HG02970 (cell line): Measurements from ENCODE around the gene EAF1.
"Not testable (repeated sequence)": the region's sequence is repeated elsewhere in the genome, so short reads cannot be mapped to it uniquely, and the experiment has no call there.

Experiments
- ATAC-seq: cut with Tn5 transposase; IDR thresholded peaks from one replicate; pipeline ENCODE4 v1.9.1; 2021; ENCODE audit warnings: mild to moderate bottlenecking, moderate library complexity, moderate number of reproducible peaks; ENCODE audit not compliant: unreplicated experiment, low FRiP score

The EAF1 gene

GRCh38 chr3:15451216-15452113 lies 24.1 kb downstream of the EAF1 start:
- ATAC-seq = no peak

- ATAC-seq = no peak
Observed at GRCh38 chr3:15452156-15452555, 24.8 kb downstream of the EAF1 start.

GRCh38 chr3:15452961-15453360 lies 25.6 kb downstream of the EAF1 start:
- no peak for ATAC-seq

- ATAC-seq = no peak
Observed at GRCh38 chr3:15453501-15453900, 26.1 kb downstream of the EAF1 start.

GRCh38 chr3:15453991-15454625 lies 26.7 kb downstream of the EAF1 start:
- ATAC-seq = no peak

GRCh38 chr3:15454965-15455364 lies 27.6 kb downstream of the EAF1 start:
- ATAC-seq = no peak

GRCh38 chr3:15455756-15456155 lies 28.4 kb downstream of the EAF1 start:
- ATAC-seq = no peak

- ATAC-seq = no peak
Observed at GRCh38 chr3:15456321-15456720, 28.9 kb downstream of the EAF1 start.

- ATAC-seq = not testable (repeated sequence)
Observed at GRCh38 chr3:15456915-15457314, 29.5 kb downstream of the EAF1 start.

GRCh38 chr3:15458212-15458780 lies 30.9 kb downstream of the EAF1 start:
- ATAC-seq = no peak

GRCh38 chr3:15460891-15461531 lies 33.6 kb downstream of the EAF1 start:
- ATAC-seq = no peak

- ATAC-seq = no peak
Observed at GRCh38 chr3:15462451-15462850, 35.1 kb downstream of the EAF1 start.

GRCh38 chr3:15465876-15466585 lies 38.6 kb downstream of the EAF1 start:
- no peak for ATAC-seq

- no peak for ATAC-seq
Observed at GRCh38 chr3:15467227-15468181, 40.1 kb downstream of the EAF1 start.

- no peak for ATAC-seq
Observed at GRCh38 chr3:15470261-15470660, 42.9 kb downstream of the EAF1 start.

GRCh38 chr3:15470849-15471248 lies 43.5 kb downstream of the EAF1 start:
- no peak for ATAC-seq

GRCh38 chr3:15471861-15472260 lies 44.5 kb downstream of the EAF1 start:
- no peak for ATAC-seq

- no peak for ATAC-seq
Observed at GRCh38 chr3:15475161-15475560, 47.8 kb downstream of the EAF1 start.

GRCh38 chr3:15476378-15476777 lies 49.0 kb downstream of the EAF1 start:
- no peak for ATAC-seq
